ENCODE measurements around the gene CCDC106.
A peak's percentile ranks its signal among the peaks of the same experiment; 100 is the strongest.

CCDC106 gene

GRCh38 chr19:55605637-55606470 is 42.2 kb upstream of the CCDC106 start, which contains the start of gene ZNF865:
TSS of gene ZNF865 (plus strand) at chr19:55605647. CDS start at chr19:55613619, 7,972 bp downstream.
- H3K9ac ChIP-seq (ENCODE audit: low read length), result peak within 1 kb of the TSS; percentile 91
- no peaks in the 10 kb centered on the region for H3K36me3 ChIP-seq (ENCODE audit: control insufficient read depth, insufficient read depth, low read length)
- no peaks in the 10 kb centered on the region for H3K9me3 ChIP-seq (ENCODE audit: control insufficient read depth, low read length)
- peak within 1 kb of the TSS; percentile 93 for H3K4me3 ChIP-seq (ENCODE audit: low read length)
- peaks cover 22% of the 10 kb centered on the region for H3K4me1 ChIP-seq (ENCODE audit: control insufficient read depth, insufficient read depth, low read length)
- no peaks in the 10 kb centered on the region for H3K27me3 ChIP-seq (ENCODE audit: control insufficient read depth, insufficient read depth, low read length)

GRCh38 chr19:55606471-55606787 is 41.6 kb upstream of the CCDC106 start:
- Histone ChIP-seq H3K4me3 (ENCODE audit: low read length) (peak overlapping the region; percentile 93), H3K4me1 (ENCODE audit: control insufficient read depth, insufficient read depth, low read length) (peaks cover 16% of the 10 kb centered on the region), H3K9ac (ENCODE audit: low read length) (peak overlapping the region; percentile 91), H3K36me3 (ENCODE audit: control insufficient read depth, insufficient read depth, low read length) (no peaks in the 10 kb centered on the region), H3K27me3 (ENCODE audit: control insufficient read depth, insufficient read depth, low read length) (no peaks in the 10 kb centered on the region), H3K9me3 (ENCODE audit: control insufficient read depth, low read length) (no peaks in the 10 kb centered on the region)

- no peaks in the 10 kb centered on the region for H3K9me3 ChIP-seq (ENCODE audit: control insufficient read depth, low read length)
- H3K4me1 ChIP-seq (ENCODE audit: control insufficient read depth, insufficient read depth, low read length), result peaks cover 20% of the 10 kb centered on the region
- H3K27me3 ChIP-seq (ENCODE audit: control insufficient read depth, insufficient read depth, low read length), result no peaks in the 10 kb centered on the region
- H3K4me3 ChIP-seq (ENCODE audit: low read length), result no peak overlapping the region
- peak overlapping the region; percentile 91 for H3K9ac ChIP-seq (ENCODE audit: low read length)
- no peaks in the 10 kb centered on the region for H3K36me3 ChIP-seq (ENCODE audit: control insufficient read depth, insufficient read depth, low read length)
Measured at GRCh38 chr19:55606817-55607216, 41.2 kb upstream of the CCDC106 start.

GRCh38 chr19:55609326-55609725 is 38.7 kb upstream of the CCDC106 start:
- Histone ChIP-seq H3K9me3 (ENCODE audit: control insufficient read depth, low read length) (no peaks in the 10 kb centered on the region), H3K36me3 (ENCODE audit: control insufficient read depth, insufficient read depth, low read length) (no peaks in the 10 kb centered on the region), H3K9ac (ENCODE audit: low read length) (no peak overlapping the region), H3K4me1 (ENCODE audit: control insufficient read depth, insufficient read depth, low read length) (peaks cover 16% of the 10 kb centered on the region), H3K27me3 (ENCODE audit: control insufficient read depth, insufficient read depth, low read length) (no peaks in the 10 kb centered on the region), H3K4me3 (ENCODE audit: low read length) (no peak overlapping the region)

GRCh38 chr19:55611300-55611982 is 36.6 kb upstream of the CCDC106 start:
- no peak overlapping the region for H3K4me3 ChIP-seq (ENCODE audit: low read length)
- H3K27me3 ChIP-seq (ENCODE audit: control insufficient read depth, insufficient read depth, low read length), result no peaks in the 10 kb centered on the region
- no peaks in the 10 kb centered on the region for H3K36me3 ChIP-seq (ENCODE audit: control insufficient read depth, insufficient read depth, low read length)
- no peaks in the 10 kb centered on the region for H3K9me3 ChIP-seq (ENCODE audit: control insufficient read depth, low read length)
- H3K9ac ChIP-seq (ENCODE audit: low read length), result no peak overlapping the region
- H3K4me1 ChIP-seq (ENCODE audit: control insufficient read depth, insufficient read depth, low read length), result peaks cover 14% of the 10 kb centered on the region

- Histone ChIP-seq H3K9ac (ENCODE audit: low read length) (no peak overlapping the region), H3K9me3 (ENCODE audit: control insufficient read depth, low read length) (no peaks in the 10 kb centered on the region), H3K36me3 (ENCODE audit: control insufficient read depth, insufficient read depth, low read length) (no peaks in the 10 kb centered on the region), H3K4me1 (ENCODE audit: control insufficient read depth, insufficient read depth, low read length) (peaks cover 7% of the 10 kb centered on the region), H3K4me3 (ENCODE audit: low read length) (no peak overlapping the region), H3K27me3 (ENCODE audit: control insufficient read depth, insufficient read depth, low read length) (no peaks in the 10 kb centered on the region)
Measured at GRCh38 chr19:55611983-55612645, 35.9 kb upstream of the CCDC106 start.

- no peak overlapping the region for H3K9ac ChIP-seq (ENCODE audit: low read length)
- H3K9me3 ChIP-seq (ENCODE audit: control insufficient read depth, low read length), result no peaks in the 10 kb centered on the region
- no peak overlapping the region for H3K4me3 ChIP-seq (ENCODE audit: low read length)
- peaks cover 7% of the 10 kb centered on the region for H3K4me1 ChIP-seq (ENCODE audit: control insufficient read depth, insufficient read depth, low read length)
- peaks cover 4% of the 10 kb centered on the region for H3K36me3 ChIP-seq (ENCODE audit: control insufficient read depth, insufficient read depth, low read length)
- H3K27me3 ChIP-seq (ENCODE audit: control insufficient read depth, insufficient read depth, low read length), result no peaks in the 10 kb centered on the region
Measured at GRCh38 chr19:55613396-55613795, 34.6 kb upstream of the CCDC106 start.

- Histone ChIP-seq H3K9me3 (ENCODE audit: control insufficient read depth, low read length) (no peaks in the 10 kb centered on the region), H3K4me1 (ENCODE audit: control insufficient read depth, insufficient read depth, low read length) (peaks cover 7% of the 10 kb centered on the region), H3K36me3 (ENCODE audit: control insufficient read depth, insufficient read depth, low read length) (peaks cover 4% of the 10 kb centered on the region), H3K27me3 (ENCODE audit: control insufficient read depth, insufficient read depth, low read length) (no peaks in the 10 kb centered on the region), H3K9ac (ENCODE audit: low read length) (no peak overlapping the region), H3K4me3 (ENCODE audit: low read length) (no peak overlapping the region)
Measured at GRCh38 chr19:55613930-55614710, 33.9 kb upstream of the CCDC106 start.

GRCh38 chr19:55614711-55615542 is 33.1 kb upstream of the CCDC106 start:
- no peaks in the 10 kb centered on the region for H3K27me3 ChIP-seq (ENCODE audit: control insufficient read depth, insufficient read depth, low read length)
- no peak overlapping the region for H3K9ac ChIP-seq (ENCODE audit: low read length)
- no peaks in the 10 kb centered on the region for H3K9me3 ChIP-seq (ENCODE audit: control insufficient read depth, low read length)
- H3K36me3 ChIP-seq (ENCODE audit: control insufficient read depth, insufficient read depth, low read length), result peaks cover 4% of the 10 kb centered on the region
- H3K4me3 ChIP-seq (ENCODE audit: low read length), result no peak overlapping the region
- H3K4me1 ChIP-seq (ENCODE audit: control insufficient read depth, insufficient read depth, low read length), result peaks cover 7% of the 10 kb centered on the region

GRCh38 chr19:55615543-55616394 is 32.2 kb upstream of the CCDC106 start:
- H3K36me3 ChIP-seq (ENCODE audit: control insufficient read depth, insufficient read depth, low read length), result peaks cover 4% of the 10 kb centered on the region
- H3K9ac ChIP-seq (ENCODE audit: low read length), result no peak overlapping the region
- H3K27me3 ChIP-seq (ENCODE audit: control insufficient read depth, insufficient read depth, low read length), result no peaks in the 10 kb centered on the region

More at GRCh38 chr19:55615543-55616394, 32.2 kb upstream of the CCDC106 start:
- Histone ChIP-seq H3K4me3 (ENCODE audit: low read length) (no peak overlapping the region), H3K9me3 (ENCODE audit: control insufficient read depth, low read length) (no peaks in the 10 kb centered on the region), H3K4me1 (ENCODE audit: control insufficient read depth, insufficient read depth, low read length) (peaks cover 7% of the 10 kb centered on the region)
